ENCODE measurements around the gene ZSCAN9. TPM values are rescaled to one million over a fixed set of nuclear protein-coding genes. Genes with fewer than 3 reads are reported as not detected.

Gene ZSCAN9
- total and polyA plus RNA-seq, 4 donors: 1.3 to 4.8 (median 2.6) TPM

GRCh38 chr6:28245206-28245941 is 20.3 kb downstream of the ZSCAN9 start:
- WGBS: 94% methylated on average over 6 of the region's 6 CpGs
- H3K4me3 ChIP-seq (ENCODE audit: low read depth in 1 of 3, low read length in 3 of 3): no peak overlapping the region
- TF ChIP-seq FOXA2 (IDR thresholded peaks at IDR 0.05) (no peak), MAX (IDR thresholded peaks at IDR 0.05) (no peak)
- no peak overlapping the region for H3K27ac ChIP-seq (ENCODE audit: low read depth in 1 of 2, low read length in 2 of 2)
- no peaks in the 10 kb centered on the region for H3K9me3 ChIP-seq (ENCODE audit: control insufficient read depth in 4 of 4, low read length in 3 of 4)
- no peak for DNase-seq (ENCODE audit: low spot score)
- H3K27me3 ChIP-seq (ENCODE audit: control insufficient read depth in 4 of 4, insufficient read depth in 4 of 4, low read length in 3 of 4): no peaks in the 10 kb centered on the region
- peaks cover 0 to under 1% (median under 1%) of the 10 kb centered on the region in 4 donors for H3K4me1 ChIP-seq (ENCODE audit: control insufficient read depth in 4 of 4, insufficient read depth in 4 of 4, low read length in 3 of 4)
- H3K9ac ChIP-seq (ENCODE audit: low read depth in 1 of 2, low read length in 2 of 2): no peak overlapping the region
- peaks cover 0 to 46% (median 27%) of the 10 kb centered on the region in 4 donors for H3K36me3 ChIP-seq (ENCODE audit: control insufficient read depth in 4 of 4, insufficient read depth in 3 of 4, low read depth in 1 of 4, low read length in 3 of 4)

- Histone ChIP-seq H3K4me3 (ENCODE audit: low read depth in 1 of 3, low read length in 3 of 3) (no peak overlapping the region), H3K36me3 (ENCODE audit: control insufficient read depth in 4 of 4, insufficient read depth in 3 of 4, low read depth in 1 of 4, low read length in 3 of 4) (peaks cover 0 to 45% (median 27%) of the 10 kb centered on the region in 4 donors), H3K27ac (ENCODE audit: low read depth in 1 of 2, low read length in 2 of 2) (no peak overlapping the region), H3K4me1 (ENCODE audit: control insufficient read depth in 4 of 4, insufficient read depth in 4 of 4, low read length in 3 of 4) (peaks cover 0 to 23% (median 14%) of the 10 kb centered on the region in 4 donors), H3K9me3 (ENCODE audit: control insufficient read depth in 4 of 4, low read length in 3 of 4) (no peaks in the 10 kb centered on the region), H3K9ac (ENCODE audit: low read depth in 1 of 2, low read length in 2 of 2) (no peak overlapping the region), H3K27me3 (ENCODE audit: control insufficient read depth in 4 of 4, insufficient read depth in 4 of 4, low read length in 3 of 4) (no peaks in the 10 kb centered on the region)
- no peak for DNase-seq (ENCODE audit: low spot score)
- no peak for TF ChIP-seq NR2F2 (IDR thresholded peaks at IDR 0.05)
- TF ChIP-seq FOXA2 (IDR thresholded peaks at IDR 0.05): no peak
- no peak for TF ChIP-seq EGR1 (IDR thresholded peaks at IDR 0.05; ENCODE audit: low read depth in 2 of 2)
- no peak for TF ChIP-seq GABPA (IDR thresholded peaks at IDR 0.05 in 1 of 2, conservative IDR thresholded peaks at IDR 0.05 in 1 of 2)
- TF ChIP-seq CTCF (IDR thresholded peaks at IDR 0.05; ENCODE audit: low read depth, low read length, missing input control): no peak
- TF ChIP-seq YY1 (IDR thresholded peaks at IDR 0.05): no peak
- TF ChIP-seq ZBTB33 (IDR thresholded peaks at IDR 0.05): no peak
- no peak for TF ChIP-seq RXRA (IDR thresholded peaks at IDR 0.05)
- no peak for TF ChIP-seq TAF1 (conservative IDR thresholded peaks at IDR 0.05)
- TF ChIP-seq MAX (IDR thresholded peaks at IDR 0.05): no peak
- no peak for TF ChIP-seq ATF3 (IDR thresholded peaks at IDR 0.05)
- no peak for TF ChIP-seq JUND (IDR thresholded peaks at IDR 0.05)
- no peak for TF ChIP-seq SP1 (IDR thresholded peaks at IDR 0.05)
- TF ChIP-seq REST (IDR thresholded peaks at IDR 0.05): no peak
- TF ChIP-seq HNF4A (conservative IDR thresholded peaks at IDR 0.05): no peak
- no peak for TF ChIP-seq RAD21 (IDR thresholded peaks at IDR 0.05)
- no peak for TF ChIP-seq FOXA1 (IDR thresholded peaks at IDR 0.05)
- no peak for TF ChIP-seq HNF4G (IDR thresholded peaks at IDR 0.05)
- WGBS: 87% methylated on average over 1 of the region's 1 CpG
Measured at GRCh38 chr6:28248916-28249315, 23.8 kb downstream of the ZSCAN9 start.
